GM10266 (cell line): ENCODE data around the gene AGXT.

Experiments
- DNase-seq: peaks from one replicate; pipeline ENCODE4 v3.0.0; 2012; ENCODE audit errors: extremely low spot score
- CTCF ChIP-seq: IDR thresholded peaks from 2 replicates; pipeline ENCODE4 v1.5.1; 2012; ENCODE audit warnings: mild to moderate bottlenecking, low read depth; ENCODE audit not compliant: control insufficient read depth, insufficient read depth; ENCODE audit errors: missing control alignments

The AGXT gene

DNA sequence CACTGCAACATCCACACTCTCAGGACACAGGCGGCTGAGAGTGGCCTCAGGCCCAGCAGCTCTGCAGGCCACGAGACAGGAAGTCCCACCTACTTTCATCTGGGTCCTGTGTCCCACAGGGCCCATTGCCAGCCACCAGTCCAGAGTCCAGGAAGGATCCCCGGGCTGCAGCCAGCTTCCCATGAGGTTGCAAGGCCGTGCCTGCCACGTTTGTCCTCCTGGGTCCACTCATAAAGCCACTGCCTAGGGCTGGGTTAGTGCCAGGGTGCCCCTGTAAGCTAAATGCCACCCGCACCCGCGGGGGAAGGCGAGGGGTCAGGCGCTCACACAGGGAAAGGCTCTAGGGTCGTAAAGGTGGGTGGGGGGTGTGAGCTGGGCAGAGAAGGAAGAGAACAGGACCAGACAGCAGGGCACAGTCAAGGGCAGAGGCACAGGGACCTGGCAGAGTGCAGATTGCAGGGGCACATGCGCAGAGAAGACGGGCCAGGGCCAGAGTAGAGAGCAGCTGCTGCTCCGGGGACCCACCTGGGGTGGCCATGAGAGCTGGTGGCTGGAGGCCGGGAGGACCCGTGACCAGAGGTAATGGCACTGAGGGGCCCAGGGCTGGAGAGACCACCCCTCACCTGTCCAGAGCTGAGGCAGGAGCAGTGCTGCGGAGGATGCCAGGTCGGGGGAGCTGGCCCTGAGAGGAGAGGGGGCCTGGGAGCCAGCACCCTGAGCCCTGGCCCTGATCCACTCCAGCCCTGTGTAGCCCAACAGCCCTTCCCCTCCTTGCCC lies 8.0 kb downstream of the AGXT start:
- no peak for DNase-seq
- no peak for TF ChIP-seq CTCF

- no peak for DNase-seq
- TF ChIP-seq CTCF, result no peak
These were observed 9.1 kb downstream of the AGXT start for GRCh38 chr2:240877460-240878340.

GRCh38 chr2:240878341-240878936 lies 9.8 kb downstream of the AGXT start:
- TF ChIP-seq CTCF, result no peak
- DNase-seq, result no peak

DNA sequence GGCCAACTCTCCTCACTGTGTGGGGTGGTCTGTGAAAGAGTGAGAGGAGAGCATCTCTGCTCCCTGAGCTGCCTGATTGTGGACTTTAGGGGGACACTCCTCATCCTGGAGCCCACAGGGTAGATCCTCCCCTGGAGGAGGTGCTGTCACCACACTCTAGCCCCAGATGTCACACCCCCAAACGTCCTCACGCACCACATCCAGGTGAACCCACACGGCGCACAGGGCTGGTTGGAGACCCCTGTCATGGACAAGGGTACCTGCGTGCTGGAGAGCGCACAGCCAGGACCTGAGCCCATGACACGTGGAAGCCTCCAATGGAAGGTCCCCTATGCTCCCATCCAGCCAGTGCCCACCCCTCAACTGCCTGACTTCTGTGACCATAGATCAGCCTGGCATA lies 10.5 kb downstream of the AGXT start:
- no peak for DNase-seq
- TF ChIP-seq CTCF, result no peak

GRCh38 chr2:240881913-240882312 lies 13.3 kb downstream of the AGXT start:
- DNase-seq, result no peak
- no peak for TF ChIP-seq CTCF

GRCh38 chr2:240884221-240884620 lies 15.6 kb downstream of the AGXT start:
- DNase-seq, result no peak
- TF ChIP-seq CTCF, result no peak
